GM18499 (cell line): ENCODE measurements around the gene PRPH.
"Not testable (repeated sequence)": the region's sequence is repeated elsewhere in the genome, so short reads cannot be mapped to it uniquely, and the experiment has no call there.

Experiments used
- ATAC-seq: cut with Tn5 transposase; IDR thresholded peaks from one replicate; pipeline ENCODE4 v1.9.1; 2021; ENCODE audit warnings: moderate number of reproducible peaks; ENCODE audit not compliant: insufficient read depth, unreplicated experiment

Gene PRPH

GRCh38 chr12:49296836-49297694 lies 2.1 kb downstream of the PRPH start:
- no peak for ATAC-seq

GRCh38 chr12:49297695-49298060 lies 2.7 kb downstream of the PRPH start:
- ATAC-seq, result no peak

GRCh38 chr12:49298160-49298559 lies 3.2 kb downstream of the PRPH start:
- ATAC-seq, result no peak

DNA sequence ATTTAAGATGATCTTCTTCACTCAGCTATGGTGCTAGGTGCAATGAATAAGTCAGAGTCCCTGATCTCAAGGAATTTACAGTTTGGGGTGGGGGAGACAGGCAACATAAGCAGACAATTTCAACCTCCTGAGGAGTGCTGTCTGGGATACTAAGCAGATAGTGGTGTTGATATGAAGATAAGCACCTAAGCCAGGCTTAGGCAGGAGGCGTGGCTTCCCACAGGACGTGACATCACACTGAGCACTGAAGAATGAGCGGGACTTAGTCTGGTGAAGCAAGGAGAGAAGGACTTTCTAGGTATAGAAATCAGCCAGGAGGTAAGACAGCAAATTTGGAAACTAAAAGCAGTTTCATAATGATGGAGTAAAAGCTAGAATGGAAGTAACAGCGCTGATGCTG lies 6.8 kb downstream of the PRPH start:
- ATAC-seq, result no peak

DNA sequence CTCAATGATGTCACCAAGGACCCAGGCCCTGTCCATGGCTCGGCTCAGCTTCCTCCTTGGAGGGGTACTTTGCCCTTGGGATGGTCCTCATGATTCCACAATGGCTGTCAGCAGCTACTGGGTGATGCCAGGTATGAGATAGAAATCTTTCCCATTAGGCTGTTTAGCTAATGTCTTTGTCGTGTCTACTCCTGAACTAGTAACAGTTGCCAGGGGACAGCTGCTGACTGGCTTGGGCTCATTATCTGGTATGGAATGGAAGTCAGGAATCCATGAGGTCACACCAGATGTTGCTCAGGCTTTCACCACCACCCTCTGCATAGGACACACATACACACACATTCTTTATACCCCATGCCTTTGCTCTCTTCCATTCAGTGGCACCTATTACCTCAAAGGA lies 9.2 kb downstream of the PRPH start:
- no peak for ATAC-seq

- ATAC-seq, result no peak
Observed at GRCh38 chr12:49305762-49306510, 11.0 kb downstream of the PRPH start.

GRCh38 chr12:49309386-49309785 lies 14.4 kb downstream of the PRPH start:
- no peak for ATAC-seq

GRCh38 chr12:49310451-49311000 lies 15.6 kb downstream of the PRPH start:
- ATAC-seq, result not testable (repeated sequence)

GRCh38 chr12:49314811-49315210 lies 19.9 kb downstream of the PRPH start:
- ATAC-seq, result no peak

- not testable (repeated sequence) for ATAC-seq
Observed at GRCh38 chr12:49317118-49317517, 22.2 kb downstream of the PRPH start.

DNA sequence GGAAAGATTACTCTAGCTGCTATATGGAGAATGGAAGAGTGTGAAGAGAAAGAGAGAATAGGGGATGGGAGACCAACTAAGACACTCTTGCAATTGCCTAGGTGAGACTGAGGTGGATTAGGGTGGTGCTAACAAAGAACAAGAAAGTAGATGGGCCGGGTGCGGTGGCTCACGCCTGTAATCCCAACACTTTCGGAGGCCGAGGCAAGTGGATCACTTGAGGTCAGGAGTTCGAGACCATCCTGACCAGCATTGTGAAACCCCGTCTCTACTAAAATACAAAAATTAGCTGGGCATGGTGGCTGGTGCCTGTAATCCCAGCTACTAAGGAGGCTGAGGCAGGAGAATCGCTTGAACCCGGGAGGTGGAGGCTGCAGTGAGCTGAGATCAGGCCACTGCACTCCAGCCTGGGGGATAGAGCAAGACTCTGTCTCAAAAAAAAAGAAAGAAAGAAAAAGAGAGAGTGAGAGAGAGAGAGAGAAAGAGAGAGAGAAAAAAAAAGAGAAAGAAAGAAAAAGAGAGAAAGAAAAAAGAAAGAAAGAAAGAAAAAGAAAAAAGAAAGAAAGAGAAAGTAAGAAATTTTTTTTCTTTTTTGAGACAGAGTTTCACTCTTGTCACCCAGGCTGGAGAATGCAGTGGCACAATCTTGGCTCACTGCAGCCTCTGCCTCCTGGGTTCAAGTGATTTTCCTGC lies 25.6 kb downstream of the PRPH start:
- not testable (repeated sequence) for ATAC-seq

DNA sequence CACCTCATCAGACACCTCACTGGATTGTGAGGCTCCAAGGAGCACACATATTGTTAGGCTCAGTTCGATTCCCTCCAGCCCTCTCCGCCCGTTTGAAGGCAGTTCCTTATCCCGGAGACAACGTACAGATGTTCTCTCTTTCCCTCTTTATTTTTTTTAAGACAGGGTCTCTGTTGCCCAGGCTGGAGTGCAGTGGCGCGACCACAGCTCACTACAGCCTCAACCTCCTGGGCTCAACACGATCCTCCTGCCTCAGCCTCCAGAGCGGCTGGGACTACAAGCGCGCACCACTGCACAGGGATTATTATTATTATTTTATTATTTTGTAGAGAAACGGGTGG lies 27.4 kb downstream of the PRPH start:
- ATAC-seq, result no peak

DNA sequence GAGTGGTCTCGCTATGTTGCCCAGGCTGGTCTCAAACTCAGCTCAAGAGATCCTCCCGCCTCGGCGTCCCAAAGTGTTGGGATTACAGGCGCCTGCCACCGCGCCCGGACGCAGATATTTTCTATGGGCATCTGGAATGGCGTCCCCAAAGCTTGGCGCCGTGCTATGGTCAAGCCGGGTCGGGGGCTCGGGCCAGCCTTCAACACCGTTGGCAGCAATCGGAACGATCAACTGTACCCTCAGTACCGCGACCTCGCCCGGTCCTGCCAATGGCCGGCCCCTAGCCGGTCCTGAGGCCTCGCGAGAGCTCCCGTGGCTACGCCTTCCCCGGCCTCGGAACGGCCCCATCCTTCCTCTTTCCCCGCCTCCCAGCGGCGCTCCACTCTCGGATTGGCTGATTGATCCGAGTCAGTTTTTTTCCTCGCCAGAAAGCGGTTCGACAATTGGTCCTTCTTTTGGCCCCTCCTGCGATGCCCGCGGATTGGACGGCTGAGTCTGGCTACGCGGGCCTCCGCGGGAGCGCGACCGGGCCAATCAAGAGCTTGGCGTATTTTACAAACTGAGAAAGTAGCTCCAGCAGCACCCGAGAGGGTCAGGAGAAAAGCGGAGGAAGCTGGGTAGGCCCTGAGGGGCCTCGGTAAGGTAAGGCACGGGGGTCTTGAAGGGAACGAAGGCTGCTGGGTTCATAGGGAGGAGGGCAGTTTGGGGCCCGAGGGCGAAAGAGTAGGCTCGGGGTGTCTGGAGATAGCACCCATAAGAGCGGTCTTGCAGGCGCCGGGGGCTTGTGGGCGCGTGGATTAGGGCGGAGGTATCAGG lies 28.0 kb downstream of the PRPH start, which contains the start of gene TROAP:
Gene TROAP (plus strand): TSS at position 548 of the 816 bp plus-strand sequence. CDS start 354 bp downstream, outside the sequence.
- peak; percentile 87 for ATAC-seq

- no peak for ATAC-seq
Observed at GRCh38 chr12:49323524-49324097, 28.7 kb downstream of the PRPH start.

GRCh38 chr12:49325606-49326005 lies 30.7 kb downstream of the PRPH start:
- ATAC-seq, result no peak

DNA sequence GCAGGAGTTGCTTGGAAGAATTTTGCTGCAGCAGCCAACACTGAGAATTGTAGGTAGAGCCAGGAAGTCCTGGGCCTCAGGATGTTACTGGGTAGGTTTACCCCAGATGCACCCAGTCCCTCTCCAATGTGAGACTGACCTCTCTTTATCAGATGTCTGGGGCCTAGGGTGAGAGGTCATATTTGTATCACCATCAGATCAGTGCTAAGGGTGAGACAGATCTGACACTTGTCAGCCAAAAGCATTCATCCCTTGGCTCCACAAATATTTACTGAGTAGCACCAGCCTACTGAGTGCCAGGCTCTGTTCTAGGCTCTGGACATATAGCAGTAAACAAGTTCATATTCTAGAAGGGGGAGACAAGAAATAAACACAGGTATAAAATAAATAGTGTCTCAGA lies 32.4 kb downstream of the PRPH start:
- ATAC-seq, result no peak

- ATAC-seq, result no peak
Observed at GRCh38 chr12:49327887-49328286, 32.9 kb downstream of the PRPH start.

GRCh38 chr12:49328816-49329215 lies 33.9 kb downstream of the PRPH start:
- no peak for ATAC-seq

- ATAC-seq, result no peak
Observed at GRCh38 chr12:49330032-49330619, 35.2 kb downstream of the PRPH start.
